C1 segment of cervical spinal cord (tissue), 14 donors: ENCODE results near the gene EEF1A2.

Source experiments
- DNase-seq, 14 donors: peaks; one replicate each; lab custom pipeline; 2025; lab: John Stamatoyannopoulos, UW

The EEF1A2 gene

DNA sequence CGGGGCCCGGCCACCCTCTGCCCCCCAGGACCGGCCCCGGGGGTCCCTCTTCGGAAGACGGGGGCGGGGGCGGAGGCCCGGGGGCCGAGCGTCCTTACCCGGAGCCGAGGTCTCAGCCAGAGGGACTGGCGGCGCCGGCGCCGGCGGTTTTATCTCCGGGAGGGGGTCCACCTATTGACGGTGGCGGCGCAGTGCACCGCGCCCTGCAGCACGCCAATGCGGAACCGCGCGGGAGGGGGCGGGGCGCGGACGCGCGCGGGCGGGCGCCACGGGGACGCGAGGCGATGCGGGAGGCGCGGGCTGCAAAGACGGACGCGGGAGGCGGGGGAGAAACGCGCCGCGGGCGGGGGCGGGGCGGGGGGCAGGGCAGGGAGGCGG lies at the start of gene EEF1A2:
Gene EEF1A2, minus strand, starts transcription at position 124 of the 378 bp plus-strand sequence. CDS start 1,320 bp downstream, outside the sequence.
- DNase-seq, result peak in 1 of 14 donors; percentile 54

DNA sequence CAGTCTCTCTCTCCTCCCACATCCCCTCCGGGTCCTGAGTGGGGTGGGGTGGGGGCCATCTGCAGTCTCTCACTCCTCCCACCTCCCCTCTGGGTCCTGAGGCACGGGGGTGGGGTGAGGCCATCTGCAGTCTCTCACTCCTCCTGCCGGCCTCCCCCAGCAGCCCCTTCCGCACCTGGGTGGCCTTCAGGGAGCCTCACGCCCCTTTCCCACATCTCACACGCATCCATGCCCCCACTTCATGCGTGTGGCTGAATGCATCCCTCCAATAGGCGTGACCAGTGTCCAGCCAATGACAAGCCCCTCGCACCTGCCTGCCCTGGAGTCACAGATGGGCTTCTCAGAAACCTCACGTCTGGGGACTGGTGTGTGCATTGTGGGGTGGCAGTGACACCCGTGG lies 49.7 kb upstream of the EEF1A2 start:
- DNase-seq, result no peak

DNA sequence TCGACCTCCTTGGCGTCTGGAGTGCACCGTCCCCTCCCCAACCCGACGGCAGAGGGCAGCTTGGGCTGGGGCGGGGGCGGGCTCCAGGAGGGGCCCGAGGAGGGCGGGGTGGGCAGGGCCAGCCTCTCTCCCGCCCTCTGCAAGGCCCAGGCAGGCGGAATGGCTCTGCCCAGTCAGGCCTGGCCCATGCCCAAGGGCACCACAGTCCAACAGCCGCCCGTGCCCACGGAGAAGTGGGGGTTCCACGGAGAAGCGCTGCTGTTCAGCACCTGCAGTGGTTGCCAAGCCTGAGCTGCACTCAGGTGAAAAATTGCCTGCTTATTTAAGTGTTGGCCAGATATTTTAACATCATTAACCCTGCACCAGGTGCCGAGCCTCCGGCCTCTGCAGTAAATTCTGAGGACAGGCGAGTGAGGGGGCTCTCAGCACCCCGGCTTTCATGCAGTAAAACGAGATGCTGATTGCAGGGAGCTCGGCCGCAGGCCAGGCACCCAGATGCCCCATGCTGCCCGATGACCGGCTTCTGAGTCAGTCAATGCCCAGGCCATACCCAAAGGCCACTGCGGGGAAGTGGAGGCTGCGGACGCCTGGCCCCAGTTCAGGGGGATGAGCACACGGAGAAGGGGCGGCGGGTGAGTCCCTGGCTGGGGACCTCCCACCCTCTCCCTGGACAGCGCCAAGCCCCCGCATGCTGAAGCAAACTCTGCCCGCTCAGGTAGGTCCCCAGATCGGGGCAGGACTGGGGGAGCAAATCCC lies 49.0 kb upstream of the EEF1A2 start, which contains the start of gene SRMS:
Gene SRMS, minus strand, starts transcription at position 25 of the 756 bp plus-strand sequence. CDS start 286 bp downstream, outside the sequence.
- DNase-seq, result no peak

GRCh38 chr20:63546956-63547724 lies 48.3 kb upstream of the EEF1A2 start:
- DNase-seq, result no peak

DNA sequence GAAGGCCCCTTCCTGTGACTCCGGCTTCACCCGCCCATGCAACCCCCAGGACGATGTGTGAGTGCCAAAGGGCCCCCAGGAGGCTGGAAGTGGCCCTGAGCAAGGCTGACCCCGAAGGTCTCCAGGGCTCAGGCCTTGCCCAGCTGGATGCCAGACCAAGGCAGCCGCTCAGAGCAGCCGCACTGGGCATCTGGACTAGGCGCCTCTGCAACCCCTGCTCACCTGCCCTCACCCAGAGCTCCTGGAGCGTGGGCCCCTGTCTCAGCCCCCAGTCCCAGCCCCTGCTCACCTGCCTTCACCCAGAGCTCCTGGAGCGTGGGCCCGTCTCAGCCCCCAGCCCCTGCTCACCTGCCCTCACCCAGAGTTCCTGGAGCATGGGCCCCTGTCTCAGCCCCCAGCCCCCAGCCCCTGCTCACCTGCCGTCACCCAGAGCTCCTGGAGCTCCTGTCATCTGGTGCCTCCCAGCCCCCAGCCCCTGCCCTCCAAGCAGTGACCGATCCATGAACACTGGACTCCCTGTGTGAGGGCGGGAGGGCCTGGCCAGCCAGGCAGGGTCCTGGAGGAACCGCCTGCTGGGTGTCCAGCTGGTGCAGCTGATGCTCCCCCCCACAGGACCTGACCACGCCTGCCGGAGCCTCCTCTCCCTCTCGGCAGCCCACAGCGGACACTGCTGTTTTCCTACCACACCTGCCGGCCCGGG lies 47.5 kb upstream of the EEF1A2 start:
- DNase-seq, result no peak

GRCh38 chr20:63545814-63546213 lies 46.9 kb upstream of the EEF1A2 start:
- no peak for DNase-seq

GRCh38 chr20:63544958-63545516 lies 46.2 kb upstream of the EEF1A2 start:
- no peak for DNase-seq

DNA sequence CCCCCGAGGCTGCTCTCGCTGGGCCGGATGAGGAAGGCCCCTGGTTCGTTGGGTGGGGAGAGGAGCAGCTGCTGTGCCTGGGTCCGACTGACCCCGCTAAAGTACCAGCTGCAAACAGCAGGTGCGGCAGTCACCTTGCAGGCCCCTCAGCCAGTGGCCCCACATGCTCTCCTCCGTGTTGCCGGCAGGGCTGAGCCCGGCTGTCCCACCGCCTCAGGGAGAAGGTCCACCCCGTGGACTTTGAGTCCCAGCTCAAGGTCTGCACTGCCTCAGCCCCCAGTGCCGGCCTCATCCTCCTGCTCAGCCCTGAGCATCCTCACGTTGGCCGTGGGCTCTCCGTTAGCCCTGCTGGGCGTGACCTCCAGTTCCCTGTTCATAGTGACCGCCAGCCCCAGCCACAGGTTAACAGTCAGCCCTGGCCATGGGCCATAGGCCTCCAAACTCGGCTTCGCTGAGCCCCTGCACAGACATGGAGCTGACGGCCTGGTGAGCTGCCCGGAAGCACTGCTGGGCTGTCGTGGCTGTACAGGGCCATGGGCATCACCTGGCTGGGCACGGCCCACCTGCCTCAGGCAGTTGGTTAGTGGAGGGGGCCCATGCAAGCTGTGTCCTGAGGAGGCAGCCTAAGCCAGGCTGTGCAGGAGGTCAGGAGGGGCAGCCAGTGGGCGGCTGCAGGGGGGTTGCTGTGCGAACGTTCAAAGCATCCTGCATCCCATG lies 45.5 kb upstream of the EEF1A2 start:
- no peak for DNase-seq

GRCh38 chr20:63543733-63544132 lies 44.9 kb upstream of the EEF1A2 start:
- no peak for DNase-seq

GRCh38 chr20:63543131-63543530 lies 44.2 kb upstream of the EEF1A2 start:
- DNase-seq, result no peak

DNA sequence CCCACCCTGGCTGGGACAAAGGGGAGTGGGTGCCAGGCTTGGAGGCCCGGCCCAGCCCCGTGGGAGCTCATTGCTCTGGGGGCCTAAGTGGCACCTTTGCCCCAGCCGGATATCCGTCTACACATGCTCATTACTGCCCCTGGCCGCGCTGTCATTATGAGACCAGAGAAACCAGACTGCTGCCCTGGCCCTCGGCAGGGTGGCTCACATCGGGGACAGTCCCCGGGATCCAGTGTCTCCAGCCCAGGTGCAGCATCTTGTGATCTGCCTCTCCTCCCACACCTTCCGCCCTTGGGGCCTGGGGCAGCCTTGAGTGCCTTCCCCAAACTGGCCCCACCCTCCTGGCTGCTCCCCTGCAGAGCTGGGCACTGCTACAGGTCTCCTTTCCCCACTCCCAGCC lies 43.8 kb upstream of the EEF1A2 start:
- no peak for DNase-seq

DNA sequence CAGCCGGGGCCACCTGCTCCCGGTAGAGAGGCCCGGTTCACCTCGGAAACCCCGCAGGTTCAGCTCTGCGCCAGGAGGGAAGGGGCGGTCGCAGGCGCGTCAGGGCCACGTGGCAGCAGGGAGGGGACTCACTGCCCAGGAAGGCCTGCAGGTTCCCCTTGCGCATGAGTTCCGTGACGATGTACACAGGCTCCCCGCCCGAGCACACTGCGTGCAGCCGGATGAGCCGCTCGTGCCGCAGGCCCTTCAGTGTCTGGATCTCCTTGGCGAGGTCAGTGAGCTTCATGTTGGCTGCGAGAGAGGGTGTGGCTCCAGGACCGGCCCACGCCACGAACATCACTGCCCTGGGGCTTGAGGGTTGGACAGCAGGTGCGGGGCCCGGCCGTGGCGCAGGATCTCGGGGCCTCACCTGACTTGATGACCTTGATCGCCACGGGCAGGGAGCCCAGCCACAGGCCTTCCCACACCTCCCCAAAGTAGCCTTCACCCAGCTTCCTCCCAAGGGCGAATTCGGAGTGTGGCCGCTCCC lies 43.2 kb upstream of the EEF1A2 start:
- DNase-seq, result no peak

GRCh38 chr20:63541371-63541770 lies 42.5 kb upstream of the EEF1A2 start:
- no peak for DNase-seq

DNA sequence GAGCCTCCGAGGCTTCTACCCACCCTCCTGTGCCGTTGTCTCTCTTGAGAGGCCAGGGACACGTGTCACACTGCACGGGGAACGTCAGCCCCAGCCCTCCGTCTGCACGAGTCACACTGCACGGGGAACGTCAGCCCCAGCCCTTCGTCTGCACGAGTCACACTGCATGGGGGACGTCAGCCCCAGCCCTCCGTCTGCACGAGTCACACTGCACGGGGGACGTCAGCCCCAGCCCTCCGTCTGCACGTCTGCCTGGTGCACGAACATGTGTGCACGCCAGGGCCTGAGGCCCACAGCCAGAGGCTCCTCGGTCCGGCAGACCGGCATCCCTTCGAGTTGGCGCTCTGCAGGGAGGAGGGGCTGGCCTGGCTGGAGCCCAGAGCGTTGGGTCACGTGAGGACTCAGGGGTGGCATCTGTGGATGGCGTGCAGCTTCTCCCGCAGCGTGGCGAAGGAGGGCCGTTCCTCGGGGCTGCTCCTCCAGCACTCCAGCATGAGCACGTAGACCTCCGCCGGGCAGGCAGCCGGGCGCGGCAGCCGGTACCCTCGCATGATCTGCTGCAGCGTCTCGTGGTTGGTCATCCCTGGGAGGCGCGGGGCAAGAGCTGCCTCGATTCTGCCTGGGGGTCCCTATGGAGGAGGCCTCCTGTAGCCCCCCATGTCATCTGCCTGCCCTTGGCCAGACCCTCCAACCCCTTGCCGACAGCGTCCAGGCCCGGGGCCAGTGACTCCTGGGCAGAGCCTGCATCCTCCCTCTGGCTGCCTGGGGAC lies 41.7 kb upstream of the EEF1A2 start:
- peak in 1 of 14 donors; percentile 40 for DNase-seq

DNA sequence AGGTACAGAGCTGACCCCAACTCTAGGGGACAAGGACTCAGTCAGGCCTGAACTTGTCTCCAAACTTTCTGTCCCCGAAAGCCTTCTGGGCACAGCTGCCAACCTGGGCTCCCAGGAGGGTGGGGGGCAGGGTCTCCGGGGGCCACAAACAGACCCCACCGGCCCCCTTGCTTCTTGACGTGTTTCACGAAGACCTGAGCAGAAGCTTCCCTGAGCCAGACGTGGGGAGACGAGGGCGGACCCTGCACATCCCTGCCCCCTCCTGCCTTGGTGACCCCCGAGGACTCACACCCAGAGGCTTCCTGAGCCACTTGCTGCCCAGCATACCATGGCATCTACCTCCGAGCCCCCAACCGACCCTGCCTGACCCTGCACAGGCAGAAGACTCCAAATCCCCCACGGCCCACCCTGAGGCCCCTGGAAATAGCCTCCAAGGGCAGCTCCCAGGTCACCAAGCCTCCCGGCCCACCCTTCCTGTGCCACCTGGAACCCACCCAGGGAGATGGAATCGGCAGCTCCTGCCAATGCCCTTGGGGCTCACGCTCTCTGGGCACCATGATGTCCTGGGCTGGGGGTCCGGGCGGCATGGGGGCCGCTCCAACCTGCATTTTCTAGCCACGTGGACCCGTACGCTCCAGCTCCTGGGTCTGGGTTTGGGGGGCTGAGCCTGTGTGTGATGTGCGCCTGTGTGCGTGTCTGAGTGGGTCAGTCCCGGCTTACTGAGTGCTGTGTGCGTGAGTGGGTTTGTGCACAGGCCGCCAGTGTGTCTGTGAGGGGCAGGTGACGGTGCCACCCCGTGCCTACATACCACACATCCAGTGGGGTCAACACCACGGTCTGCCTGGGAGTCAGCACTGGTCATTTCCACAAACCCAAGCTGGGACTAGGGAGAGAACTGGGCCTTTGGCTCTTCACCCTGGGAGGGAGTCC lies 40.8 kb upstream of the EEF1A2 start:
- DNase-seq, result no peak

DNA sequence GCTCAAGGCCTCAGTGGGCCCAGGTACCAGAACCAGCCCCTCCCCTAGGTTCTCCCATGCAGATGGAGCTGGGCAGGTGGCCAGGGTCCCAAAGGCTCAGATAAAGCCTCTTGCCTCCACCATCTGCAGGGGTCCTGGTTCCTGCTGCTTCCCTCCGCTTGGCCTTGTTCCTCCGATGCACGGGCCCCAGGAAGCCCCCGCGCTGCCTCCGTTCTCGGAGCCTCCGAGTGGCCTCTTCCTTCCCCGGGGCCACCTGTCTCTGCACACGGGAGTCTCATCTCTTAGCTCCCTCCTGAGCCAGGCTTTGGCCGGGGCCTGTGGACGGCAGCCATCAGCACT lies 40.2 kb upstream of the EEF1A2 start:
- no peak for DNase-seq

DNA sequence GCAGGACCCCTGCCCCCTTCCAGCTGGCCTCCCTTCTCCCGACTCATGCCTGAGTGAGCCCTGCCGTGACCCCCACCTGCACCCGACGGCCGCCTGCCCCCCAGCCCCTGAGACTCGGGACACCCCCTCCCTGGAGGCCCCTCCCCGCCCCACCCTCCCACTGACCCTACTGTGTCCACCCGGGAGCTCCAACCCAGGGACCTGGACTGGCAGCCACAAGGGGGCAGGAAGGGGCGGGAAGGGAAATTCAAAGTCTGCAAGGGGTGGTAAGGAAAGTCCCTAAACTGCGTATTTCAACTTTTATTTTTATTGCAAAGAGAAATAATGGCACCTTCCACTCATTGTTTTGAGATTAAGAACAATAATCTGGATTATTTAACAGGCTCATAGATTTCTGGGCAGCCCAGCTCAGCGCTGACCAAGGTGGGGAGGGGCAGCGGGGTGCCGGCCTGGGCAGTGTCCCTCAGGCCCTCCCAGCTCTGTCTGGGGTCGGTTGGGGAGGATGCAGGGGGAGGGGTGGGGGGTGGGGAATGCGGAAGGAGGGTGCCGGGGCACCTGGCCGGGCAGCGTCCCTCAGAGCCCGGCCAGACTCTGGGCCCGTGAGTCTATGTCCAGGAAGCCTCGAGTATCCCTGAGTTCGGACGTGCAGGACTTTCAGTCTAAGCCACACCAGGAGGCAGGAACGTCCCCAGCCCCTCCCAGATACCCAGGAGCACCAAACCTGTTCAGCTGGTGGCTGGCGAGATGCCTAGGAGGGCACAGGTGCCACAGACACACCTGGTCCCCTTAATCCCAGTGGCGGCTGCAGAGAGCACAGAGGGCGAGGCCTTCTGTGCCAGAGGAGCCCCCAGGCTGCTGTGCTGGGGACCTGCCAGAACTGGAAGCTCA lies 39.6 kb upstream of the EEF1A2 start:
- no peak for DNase-seq

DNA sequence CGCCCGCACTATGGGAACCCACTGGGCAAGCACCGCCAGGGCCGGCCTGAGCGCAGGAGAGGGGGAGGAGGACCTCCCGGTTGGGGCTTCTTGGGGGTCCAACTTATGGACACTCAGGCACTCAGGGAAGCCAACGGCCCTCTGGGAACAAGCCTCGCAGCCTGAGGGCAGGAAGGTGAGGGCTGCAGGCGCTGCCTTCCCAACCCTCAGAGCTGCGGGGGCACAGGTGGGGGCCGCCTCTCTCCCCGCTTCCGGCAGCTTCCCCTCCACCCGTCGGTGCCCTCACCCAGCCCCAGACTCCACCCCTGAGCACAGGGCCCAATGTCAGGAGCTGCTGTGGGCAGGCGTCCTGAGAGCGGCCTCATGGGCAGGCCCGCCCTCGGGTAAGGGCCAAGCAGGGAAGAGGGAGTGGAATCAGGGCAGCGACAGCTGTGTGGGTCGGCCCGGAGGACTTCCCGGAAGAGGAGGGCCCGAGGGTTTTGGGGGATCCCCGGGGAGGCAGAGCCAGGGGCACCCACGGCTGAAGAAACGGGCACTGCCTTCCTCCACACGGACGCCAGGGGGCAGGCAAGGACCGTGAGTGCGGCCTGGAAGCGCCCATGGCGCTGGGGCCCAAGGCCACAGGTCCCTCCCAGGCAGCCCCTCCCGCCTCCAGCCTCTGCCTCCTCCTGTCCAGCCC lies 38.8 kb upstream of the EEF1A2 start:
- peak in 13 of 14 donors; percentile 26 to 77 (median 48) for DNase-seq
